Raji (cell line): Measurements from ENCODE around the gene BLM.

ENCODE experiments used
- POLR2A ChIP-seq: IDR thresholded peaks from 2 replicates; pipeline ENCODE4 v1.6.1; 2011; ENCODE audit warnings: low read depth, low read length, control low read depth; ENCODE audit not compliant: insufficient read depth

Gene BLM

GRCh38 chr15:90863987-90864386 lies 146.8 kb downstream of the BLM start:
- TF ChIP-seq POLR2A: no peak

- TF ChIP-seq POLR2A: no peak
Observed at GRCh38 chr15:90864507-90864906, 147.4 kb downstream of the BLM start.

- no peak for TF ChIP-seq POLR2A
Observed at GRCh38 chr15:90865702-90866101, 148.6 kb downstream of the BLM start.
